HCT116 (cell line): ENCODE measurements around the gene INS. TPM values are rescaled to one million over a fixed set of nuclear protein-coding genes. Genes with fewer than 3 reads are reported as not detected.

Experiments
- ATAC-seq: fragments of 200-7000 bp; cut with Tn5 transposase; 2 replicates; pipeline ENCODE4 v1.9.1; 2020; ENCODE audit warnings: mild to moderate bottlenecking, moderate library complexity
- BruUV-seq: library from RNA; stranded (reverse); fragments of 400-500 nt; replicated peaks from 2 replicates; lab custom pipeline; 2021; lab: Mats Ljungman, UMichigan
- CTCF ChIA-PET: fragments of 300-600 bp; sonication (Branson Sonifier 250); formaldehyde crosslinking; loops from one replicate; lab custom pipeline; 2021; ENCODE audit warnings: antibody characterized with exemption; lab: Charles Lee
- POLR2A ChIA-PET: fragments of 300-600, 350-600 bp; sonication (Branson Sonifier 250); formaldehyde crosslinking; loops from one replicate; lab custom pipeline; 2021; ENCODE audit warnings: antibody characterized with exemption; lab: Charles Lee
- RAD21 ChIA-PET, 2 experiments: fragments of 300-600 bp; sonication (Branson Sonifier 250); formaldehyde crosslinking; loops; one replicate each; lab custom pipeline; 2023; ENCODE audit warnings: low total read pairs in 2 of 2; ENCODE audit not compliant: uncharacterized antibody in 2 of 2, unreplicated experiment in 2 of 2, low non-redundant PET in 1 of 2; lab: Charles Lee
- DNase-seq: peaks from one replicate; pipeline ENCODE4 v3.0.0-alpha.2; 2010; ENCODE audit warnings: low read depth, low spot score
- H2AFZ ChIP-seq: fragments of 200-600 bp; shearing (Covaris generic), sonication (generic); 2 replicates; pipeline ENCODE4 v1.6.1; 2017; ENCODE audit warnings: low read depth, mixed run types, mixed read lengths, antibody characterized with exemption, low read length; ENCODE audit not compliant: poor library complexity, severe bottlenecking
- H3K27ac ChIP-seq: 2 replicates; pipeline ENCODE4 v1.5.1; 2012; ENCODE audit warnings: low read depth, low read length
- H3K27me3 ChIP-seq: fragments of 200-600 bp; sonication (generic); 2 replicates; pipeline ENCODE4 v1.6.1; 2016; ENCODE audit warnings: mixed run types, low read length, mixed read lengths; ENCODE audit not compliant: insufficient read depth
- H3K36me3 ChIP-seq, 2 experiments: fragments of 200-500 bp in 1 of 2; fragments of 200-600 bp in 1 of 2; sonication (Bioruptor generic) in 1 of 2; sonication (generic) in 1 of 2; 2 replicates each; pipeline versions ENCODE4 v1.5.1 to v1.6.1; 2014 to 2016; ENCODE audit warnings: low read length in 2 of 2, inconsistent platforms in 1 of 2, mixed read lengths in 1 of 2, mixed run types in 1 of 2; ENCODE audit not compliant: insufficient read depth in 2 of 2, control insufficient read depth in 1 of 2
- H3K4me1 ChIP-seq, 2 experiments: fragments of 200-600 bp in 1 of 2; sonication (generic) in 1 of 2; 2 replicates each; pipeline versions ENCODE4 v1.5.1 to v1.6.1; 2012 to 2017; ENCODE audit warnings: low read length in 2 of 2, inconsistent platforms in 1 of 2, mild to moderate bottlenecking in 1 of 2, mixed read lengths in 1 of 2, mixed run types in 1 of 2, moderate library complexity in 1 of 2; ENCODE audit not compliant: insufficient read depth in 2 of 2, control insufficient read depth in 1 of 2
- H3K4me2 ChIP-seq: fragments of 200-600 bp; sonication (generic); 2 replicates; pipeline ENCODE4 v1.6.1; 2017; ENCODE audit warnings: mixed run types, low read length, mixed read lengths
- H3K4me3 ChIP-seq, 2 experiments: fragments of 200-600 bp in 1 of 2; sonication (generic) in 1 of 2; replicated peaks in 1 of 2; 2 replicates each; pipeline ENCODE4 v1.5.1; 2011 to 2016; ENCODE audit warnings: low read length in 2 of 2, control low read depth in 1 of 2, low read depth in 1 of 2, mild to moderate bottlenecking in 1 of 2, mixed read lengths in 1 of 2, mixed run types in 1 of 2
- H3K79me2 ChIP-seq: fragments of 200-600 bp; sonication (generic); 2 replicates; pipeline ENCODE4 v1.6.1; 2017; ENCODE audit warnings: mild to moderate bottlenecking, mixed run types, low read length, moderate library complexity, mixed read lengths; ENCODE audit not compliant: insufficient read depth
- H3K9ac ChIP-seq: fragments of 200-600 bp; sonication (generic); 2 replicates; pipeline ENCODE4 v1.6.1; 2016; ENCODE audit warnings: low read length, mixed read lengths
- H3K9me2 ChIP-seq: fragments of 200-600 bp; sonication (generic), shearing (Covaris generic); 2 replicates; pipeline ENCODE4 v1.6.1; 2017; ENCODE audit warnings: mixed run types, mild to moderate bottlenecking, moderate library complexity; ENCODE audit not compliant: insufficient read depth
- H3K9me3 ChIP-seq, 2 experiments: fragments of 200-500 bp in 1 of 2; fragments of 200-600 bp in 1 of 2; sonication (Bioruptor generic) in 1 of 2; sonication (generic) in 1 of 2; 2 replicates each; pipeline ENCODE4 v1.6.1; 2014 to 2017; ENCODE audit warnings: low read length in 2 of 2, mixed read lengths in 2 of 2, inconsistent platforms in 1 of 2, low read depth in 1 of 2, mild to moderate bottlenecking in 1 of 2, mixed run types in 1 of 2, moderate library complexity in 1 of 2; ENCODE audit not compliant: control insufficient read depth in 1 of 2, insufficient read depth in 1 of 2
- H4K20me1 ChIP-seq: fragments of 200-600 bp; sonication (generic), shearing (Covaris generic); 2 replicates; pipeline ENCODE4 v1.6.1; 2017; ENCODE audit warnings: mixed run types, mild to moderate bottlenecking, moderate library complexity; ENCODE audit not compliant: insufficient read depth
- EZH2 ChIP-seq: fragments of 200-600 bp; sonication (generic); IDR thresholded peaks from 2 replicates; pipeline ENCODE4 v1.6.1; 2017; ENCODE audit warnings: antibody characterized with exemption, mixed run types
- SRF ChIP-seq: IDR thresholded peaks from 2 replicates; pipeline ENCODE4 v1.6.1; 2012; ENCODE audit warnings: low read depth
- intact Hi-C: fragments of 100-400 bp; cut with micrococcal nuclease; formaldehyde crosslinking; loops from 2 replicates; pipeline ENCODE4 v1.10.0; 2022
- total RNA-seq: library from RNA; stranded (reverse); gene quantifications from one replicate; pipeline ENCODE4 v1.2.1, GENCODE V29; 2021; ENCODE audit not compliant: unreplicated experiment
- TF ChIP-seq, protein P1 (sequence below): IDR thresholded peaks from 2 replicates; pipeline ENCODE4 v1.6.1; 2012
- TF ChIP-seq, protein P2 (sequence below): IDR thresholded peaks from 2 replicates; pipeline ENCODE4 v1.6.1; 2011; ENCODE audit warnings: mild to moderate bottlenecking, low read length, moderate library complexity; ENCODE audit not compliant: insufficient replicate concordance; ENCODE audit errors: extremely low read depth

INS gene
- total RNA-seq, 1 experiment from 2014 or later, result 0.44 TPM

DNA sequence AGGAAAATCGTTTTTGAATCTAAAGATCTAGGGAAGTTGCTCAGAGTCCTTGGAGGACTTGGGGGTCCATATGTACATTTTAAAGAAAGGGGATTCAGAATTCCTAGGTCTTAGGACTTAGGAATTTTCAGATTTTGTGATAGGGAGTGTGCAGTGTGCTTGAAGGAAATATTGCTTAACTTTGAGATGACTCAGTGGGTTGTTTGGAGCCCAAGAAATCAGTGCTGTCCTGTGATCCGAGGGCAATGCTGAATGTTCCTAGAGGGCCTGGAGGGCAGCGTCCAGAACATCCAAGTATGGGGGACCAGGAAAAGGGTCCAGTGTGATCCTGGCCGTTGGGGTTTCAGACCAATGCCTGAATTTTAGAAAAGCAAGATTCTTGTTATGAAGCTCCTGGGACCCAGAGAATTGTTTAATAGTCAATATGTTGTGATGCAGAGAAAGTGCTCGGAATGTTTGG lies 18.7 kb downstream of the INS start (continued):
- TF ChIP-seq, protein P1, sequence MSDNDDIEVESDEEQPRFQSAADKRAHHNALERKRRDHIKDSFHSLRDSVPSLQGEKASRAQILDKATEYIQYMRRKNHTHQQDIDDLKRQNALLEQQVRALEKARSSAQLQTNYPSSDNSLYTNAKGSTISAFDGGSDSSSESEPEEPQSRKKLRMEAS, result no peak
- TF ChIP-seq, protein P2, sequence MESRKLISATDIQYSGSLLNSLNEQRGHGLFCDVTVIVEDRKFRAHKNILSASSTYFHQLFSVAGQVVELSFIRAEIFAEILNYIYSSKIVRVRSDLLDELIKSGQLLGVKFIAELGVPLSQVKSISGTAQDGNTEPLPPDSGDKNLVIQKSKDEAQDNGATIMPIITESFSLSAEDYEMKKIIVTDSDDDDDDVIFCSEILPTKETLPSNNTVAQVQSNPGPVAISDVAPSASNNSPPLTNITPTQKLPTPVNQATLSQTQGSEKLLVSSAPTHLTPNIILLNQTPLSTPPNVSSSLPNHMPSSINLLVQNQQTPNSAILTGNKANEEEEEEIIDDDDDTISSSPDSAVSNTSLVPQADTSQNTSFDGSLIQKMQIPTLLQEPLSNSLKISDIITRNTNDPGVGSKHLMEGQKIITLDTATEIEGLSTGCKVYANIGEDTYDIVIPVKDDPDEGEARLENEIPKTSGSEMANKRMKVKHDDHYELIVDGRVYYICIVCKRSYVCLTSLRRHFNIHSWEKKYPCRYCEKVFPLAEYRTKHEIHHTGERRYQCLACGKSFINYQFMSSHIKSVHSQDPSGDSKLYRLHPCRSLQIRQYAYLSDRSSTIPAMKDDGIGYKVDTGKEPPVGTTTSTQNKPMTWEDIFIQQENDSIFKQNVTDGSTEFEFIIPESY, result no peak
- TF ChIP-seq EZH2 (no peak), SRF (no peak)

DNA sequence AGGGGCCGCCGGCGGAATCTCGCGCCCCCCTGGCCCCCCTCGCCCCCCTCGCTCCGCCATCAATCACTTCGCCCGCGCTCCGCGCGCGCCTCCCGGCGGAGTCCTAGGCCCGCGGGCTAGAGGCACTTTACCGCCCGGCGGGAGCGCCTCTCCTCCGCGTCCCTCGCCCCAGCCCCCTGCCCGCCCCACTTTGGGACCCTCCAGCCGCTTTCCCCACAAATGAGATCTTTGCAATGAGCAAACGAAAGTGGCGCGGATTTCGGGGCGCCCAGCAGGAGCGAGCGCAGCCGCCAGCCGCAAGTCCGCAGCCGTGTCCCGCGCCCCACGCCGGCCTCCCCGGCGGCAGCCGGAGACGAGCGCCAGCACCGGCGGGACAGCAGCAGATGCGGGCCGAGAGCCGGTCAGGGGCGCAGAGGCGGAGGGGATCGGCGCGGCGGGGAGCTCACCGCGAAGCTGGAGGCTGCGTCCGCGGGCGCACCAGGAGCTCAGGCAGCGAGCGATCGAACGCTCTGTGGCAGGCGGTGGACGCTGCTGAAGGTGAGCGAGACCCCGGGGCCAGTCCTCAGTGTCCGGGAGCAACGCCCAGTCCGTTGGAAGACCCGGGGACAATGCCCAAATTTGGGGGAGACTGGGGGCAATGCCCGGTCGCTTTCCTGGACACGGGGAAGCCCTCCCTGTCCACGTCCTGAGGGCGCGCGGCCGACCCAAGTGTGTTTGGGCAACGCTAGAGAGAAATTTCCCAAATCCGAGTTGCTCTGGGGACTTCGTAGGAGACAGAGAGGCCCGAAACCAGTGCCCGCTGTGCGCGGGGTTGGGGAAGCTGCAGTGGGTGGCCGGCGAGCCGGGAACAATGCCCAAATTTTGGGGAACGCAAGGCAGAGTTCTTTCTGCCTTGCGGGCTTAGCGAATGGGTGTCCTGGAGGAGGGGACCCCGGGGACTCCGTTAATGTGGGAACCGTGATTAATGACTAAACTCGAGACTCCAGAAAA lies 20.3 kb downstream of the INS start:
- BruUV-seq, result no TSS peak

More for the DNA sequence above, 20.3 kb downstream of the INS start:
- RAD21 ChIA-PET, result no interaction called here
- Histone ChIP-seq H3K27me3 (no peaks in the 10 kb centered on the region), H3K4me3 (no peak overlapping the region), H3K9ac (no peak overlapping the region), H3K4me1 (peaks cover 0 to 23% of the 10 kb centered on the region in 2 experiments; a peak in 2 of 4 replicates), H3K36me3 (no peaks in the 10 kb centered on the region), H3K9me3 (no peaks in the 10 kb centered on the region), H3K27ac (no peak overlapping the region), H3K4me2 (no peak overlapping the region), H3K79me2 (no peaks in the 10 kb centered on the region), H3K9me2 (no peaks in the 10 kb centered on the region), H4K20me1 (no peaks in the 10 kb centered on the region), H2AFZ (no peak overlapping the region)
- POLR2A ChIA-PET, result no interaction called here
- TF ChIP-seq, protein P1, result no peak
- intact Hi-C loops, result no loop called here
- no peak for DNase-seq
- no peak for ATAC-seq
- CTCF ChIA-PET, result interaction anchor here (1.0 to 3.1 kb wide), 4 partner anchors 10 to 258 kb away, joined by 4 to 27 read pairs (median 5); no protein-coding TSS in a partner anchor
